Erythroblast (primary cell): Measurements from ENCODE around the gene KCNG1.

Experiments
- GATA1 ChIP-seq: IDR thresholded peaks from 2 replicates; pipeline ENCODE4 v1.6.1; 2011; ENCODE audit warnings: low read depth, mild to moderate bottlenecking, control low read depth, low read length, moderate library complexity
- POLR2A ChIP-seq: IDR thresholded peaks from 2 replicates; pipeline ENCODE4 v1.6.1; 2011; ENCODE audit warnings: mild to moderate bottlenecking, low read length

- TF ChIP-seq POLR2A (no peak), GATA1 (no peak)
Measured at GRCh38 chr20:51061418-51062045, 38.6 kb upstream of the KCNG1 start.
